ENCODE results near the gene GCSAML.

GRCh38 chr1:247551721-247552120 is 2.8 kb downstream of the GCSAML start:
- no peak for TF ChIP-seq GATA3 (IDR thresholded peaks at IDR 0.05; ENCODE audit: low read depth, low read length)
- no peak for TF ChIP-seq GATA2 (IDR thresholded peaks at IDR 0.05; ENCODE audit: low read depth, low read length)
